HCT116 (cell line): ENCODE results near the gene RIMBP2. TPM values are rescaled to one million over a fixed set of nuclear protein-coding genes. Genes with fewer than 3 reads are reported as not detected.

Source experiments
- ATAC-seq: fragments of 200-7000 bp; cut with Tn5 transposase; 2 replicates; pipeline ENCODE4 v1.9.1; 2020; ENCODE audit warnings: mild to moderate bottlenecking, moderate library complexity
- BruUV-seq: library from RNA; stranded (reverse); fragments of 400-500 nt; replicated peaks from 2 replicates; lab custom pipeline; 2021; lab: Mats Ljungman, UMichigan
- CTCF ChIA-PET: fragments of 300-600 bp; sonication (Branson Sonifier 250); formaldehyde crosslinking; loops from one replicate; lab custom pipeline; 2021; ENCODE audit warnings: antibody characterized with exemption; lab: Charles Lee
- POLR2A ChIA-PET: fragments of 300-600, 350-600 bp; sonication (Branson Sonifier 250); formaldehyde crosslinking; loops from one replicate; lab custom pipeline; 2021; ENCODE audit warnings: antibody characterized with exemption; lab: Charles Lee
- RAD21 ChIA-PET, 2 experiments: fragments of 300-600 bp; sonication (Branson Sonifier 250); formaldehyde crosslinking; loops; one replicate each; lab custom pipeline; 2023; ENCODE audit warnings: low total read pairs in 2 of 2; ENCODE audit not compliant: uncharacterized antibody in 2 of 2, unreplicated experiment in 2 of 2, low non-redundant PET in 1 of 2; lab: Charles Lee
- DNase-seq: peaks from one replicate; pipeline ENCODE4 v3.0.0-alpha.2; 2010; ENCODE audit warnings: low read depth, low spot score
- H2AFZ ChIP-seq: fragments of 200-600 bp; shearing (Covaris generic), sonication (generic); 2 replicates; pipeline ENCODE4 v1.6.1; 2017; ENCODE audit warnings: low read depth, mixed run types, mixed read lengths, antibody characterized with exemption, low read length; ENCODE audit not compliant: poor library complexity, severe bottlenecking
- H3K27ac ChIP-seq: 2 replicates; pipeline ENCODE4 v1.5.1; 2012; ENCODE audit warnings: low read depth, low read length
- H3K27me3 ChIP-seq: fragments of 200-600 bp; sonication (generic); 2 replicates; pipeline ENCODE4 v1.6.1; 2016; ENCODE audit warnings: mixed run types, low read length, mixed read lengths; ENCODE audit not compliant: insufficient read depth
- H3K36me3 ChIP-seq, 2 experiments: fragments of 200-500 bp in 1 of 2; fragments of 200-600 bp in 1 of 2; sonication (Bioruptor generic) in 1 of 2; sonication (generic) in 1 of 2; 2 replicates each; pipeline versions ENCODE4 v1.5.1 to v1.6.1; 2014 to 2016; ENCODE audit warnings: low read length in 2 of 2, inconsistent platforms in 1 of 2, mixed read lengths in 1 of 2, mixed run types in 1 of 2; ENCODE audit not compliant: insufficient read depth in 2 of 2, control insufficient read depth in 1 of 2
- H3K4me1 ChIP-seq, 2 experiments: fragments of 200-600 bp in 1 of 2; sonication (generic) in 1 of 2; 2 replicates each; pipeline versions ENCODE4 v1.5.1 to v1.6.1; 2012 to 2017; ENCODE audit warnings: low read length in 2 of 2, inconsistent platforms in 1 of 2, mild to moderate bottlenecking in 1 of 2, mixed read lengths in 1 of 2, mixed run types in 1 of 2, moderate library complexity in 1 of 2; ENCODE audit not compliant: insufficient read depth in 2 of 2, control insufficient read depth in 1 of 2
- H3K4me2 ChIP-seq: fragments of 200-600 bp; sonication (generic); 2 replicates; pipeline ENCODE4 v1.6.1; 2017; ENCODE audit warnings: mixed run types, low read length, mixed read lengths
- H3K4me3 ChIP-seq, 2 experiments: fragments of 200-600 bp in 1 of 2; sonication (generic) in 1 of 2; replicated peaks in 1 of 2; 2 replicates each; pipeline ENCODE4 v1.5.1; 2011 to 2016; ENCODE audit warnings: low read length in 2 of 2, control low read depth in 1 of 2, low read depth in 1 of 2, mild to moderate bottlenecking in 1 of 2, mixed read lengths in 1 of 2, mixed run types in 1 of 2
- H3K79me2 ChIP-seq: fragments of 200-600 bp; sonication (generic); 2 replicates; pipeline ENCODE4 v1.6.1; 2017; ENCODE audit warnings: mild to moderate bottlenecking, mixed run types, low read length, moderate library complexity, mixed read lengths; ENCODE audit not compliant: insufficient read depth
- H3K9ac ChIP-seq: fragments of 200-600 bp; sonication (generic); 2 replicates; pipeline ENCODE4 v1.6.1; 2016; ENCODE audit warnings: low read length, mixed read lengths
- H3K9me2 ChIP-seq: fragments of 200-600 bp; sonication (generic), shearing (Covaris generic); 2 replicates; pipeline ENCODE4 v1.6.1; 2017; ENCODE audit warnings: mixed run types, mild to moderate bottlenecking, moderate library complexity; ENCODE audit not compliant: insufficient read depth
- H3K9me3 ChIP-seq, 2 experiments: fragments of 200-500 bp in 1 of 2; fragments of 200-600 bp in 1 of 2; sonication (Bioruptor generic) in 1 of 2; sonication (generic) in 1 of 2; 2 replicates each; pipeline ENCODE4 v1.6.1; 2014 to 2017; ENCODE audit warnings: low read length in 2 of 2, mixed read lengths in 2 of 2, inconsistent platforms in 1 of 2, low read depth in 1 of 2, mild to moderate bottlenecking in 1 of 2, mixed run types in 1 of 2, moderate library complexity in 1 of 2; ENCODE audit not compliant: control insufficient read depth in 1 of 2, insufficient read depth in 1 of 2
- H4K20me1 ChIP-seq: fragments of 200-600 bp; sonication (generic), shearing (Covaris generic); 2 replicates; pipeline ENCODE4 v1.6.1; 2017; ENCODE audit warnings: mixed run types, mild to moderate bottlenecking, moderate library complexity; ENCODE audit not compliant: insufficient read depth
- CBX3 ChIP-seq: IDR thresholded peaks from 2 replicates; pipeline ENCODE4 v1.6.1; 2012; ENCODE audit warnings: low read depth
- CEBPB ChIP-seq: IDR thresholded peaks from 2 replicates; pipeline ENCODE4 v1.6.1; 2012; ENCODE audit warnings: low read depth
- CTCF ChIP-seq, 3 experiments: fragments of 200-600 bp in 1 of 3; sonication (generic) in 1 of 3; IDR thresholded peaks in 2 of 3; conservative IDR thresholded peaks in 1 of 3; 2 replicates each; pipeline ENCODE4 v1.5.1; 2012 to 2017; ENCODE audit warnings: low read depth in 2 of 3, low read length in 2 of 3, antibody characterized with exemption in 1 of 3, borderline replicate concordance in 1 of 3, control low read depth in 1 of 3, mild to moderate bottlenecking in 1 of 3, mixed read lengths in 1 of 3, mixed run types in 1 of 3, moderate library complexity in 1 of 3; ENCODE audit not compliant: insufficient read depth in 1 of 3
- EGR1 ChIP-seq: IDR thresholded peaks from 2 replicates; pipeline ENCODE4 v1.6.1; 2012; ENCODE audit warnings: low read depth
- ELF1 ChIP-seq: IDR thresholded peaks from 2 replicates; pipeline ENCODE4 v1.6.1; 2012; ENCODE audit warnings: low read depth, borderline replicate concordance
- EZH2 ChIP-seq: fragments of 200-600 bp; sonication (generic); IDR thresholded peaks from 2 replicates; pipeline ENCODE4 v1.6.1; 2017; ENCODE audit warnings: antibody characterized with exemption, mixed run types
- EZH2phosphoT487 ChIP-seq: fragments of 200-600 bp; IDR thresholded peaks from 2 replicates; pipeline ENCODE4 v1.6.1; 2018; ENCODE audit warnings: antibody characterized with exemption, borderline replicate concordance
- FOSL1 ChIP-seq: IDR thresholded peaks from 2 replicates; pipeline ENCODE4 v1.6.1; 2012; ENCODE audit warnings: low read depth
- JUND ChIP-seq: IDR thresholded peaks from 2 replicates; pipeline ENCODE4 v1.6.1; 2012
- POLR2A ChIP-seq: IDR thresholded peaks from 2 replicates; pipeline ENCODE4 v1.7.0; 2011; ENCODE audit warnings: borderline replicate concordance; ENCODE audit not compliant: insufficient read depth, insufficient read length; ENCODE audit errors: extremely low read depth
- POLR2AphosphoS5 ChIP-seq: IDR thresholded peaks from 2 replicates; pipeline ENCODE4 v1.6.1; 2011; ENCODE audit warnings: mild to moderate bottlenecking, low read depth, low read length, moderate library complexity
- RAD21 ChIP-seq: IDR thresholded peaks from 2 replicates; pipeline ENCODE4 v1.6.1; 2012; ENCODE audit warnings: low read depth, mild to moderate bottlenecking
- SIN3A ChIP-seq: IDR thresholded peaks from 2 replicates; pipeline ENCODE4 v1.6.1; 2012; ENCODE audit warnings: low read depth
- SRF ChIP-seq: IDR thresholded peaks from 2 replicates; pipeline ENCODE4 v1.6.1; 2012; ENCODE audit warnings: low read depth
- TCF7L2 ChIP-seq: IDR thresholded peaks from 2 replicates; pipeline ENCODE4 v1.7.0; 2011; ENCODE audit warnings: borderline replicate concordance, inconsistent platforms; ENCODE audit not compliant: insufficient read depth, insufficient read length; ENCODE audit errors: extremely low read depth
- ZFX ChIP-seq: fragments of 450-650 bp; IDR thresholded peaks from 2 replicates; pipeline ENCODE4 v1.6.1; 2017
- intact Hi-C: fragments of 100-400 bp; cut with micrococcal nuclease; formaldehyde crosslinking; loops from 2 replicates; pipeline ENCODE4 v1.10.0; 2022
- total RNA-seq: library from RNA; stranded (reverse); gene quantifications from one replicate; pipeline ENCODE4 v1.2.1, GENCODE V29; 2021; ENCODE audit not compliant: unreplicated experiment
- TF ChIP-seq, protein P1 (sequence below): IDR thresholded peaks from 2 replicates; pipeline ENCODE4 v1.6.1; 2012
- TF ChIP-seq, protein P2 (sequence below): IDR thresholded peaks from 2 replicates; pipeline ENCODE4 v1.6.1; 2012

RIMBP2 gene
- total RNA-seq, 1 experiment from 2014 or later: not detected

- intact Hi-C loops: no loop called here
- ATAC-seq (no peak), DNase-seq (no peak)
- Histone ChIP-seq H3K9me3 (no peaks in the 10 kb centered on the region; a peak in 1 of 4 replicates), H4K20me1 (no peaks in the 10 kb centered on the region), H3K9me2 (no peaks in the 10 kb centered on the region), H2AFZ (no peak overlapping the region), H3K9ac (no peak overlapping the region), H3K4me2 (no peak overlapping the region), H3K4me1 (no peaks in the 10 kb centered on the region), H3K27me3 (no peaks in the 10 kb centered on the region), H3K79me2 (no peaks in the 10 kb centered on the region), H3K36me3 (no peaks in the 10 kb centered on the region), H3K27ac (no peak overlapping the region), H3K4me3 (no peak overlapping the region)
- RAD21 ChIA-PET: no interaction called here
- no peak for TF ChIP-seq EGR1
- TF ChIP-seq, protein P1, sequence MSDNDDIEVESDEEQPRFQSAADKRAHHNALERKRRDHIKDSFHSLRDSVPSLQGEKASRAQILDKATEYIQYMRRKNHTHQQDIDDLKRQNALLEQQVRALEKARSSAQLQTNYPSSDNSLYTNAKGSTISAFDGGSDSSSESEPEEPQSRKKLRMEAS: no peak
- no peak for TF ChIP-seq FOSL1
- no peak for TF ChIP-seq CTCF (IDR thresholded peaks at IDR 0.05 in 2 of 3, conservative IDR thresholded peaks at IDR 0.05 in 1 of 3; ENCODE audit: borderline replicate concordance in 1 of 3, insufficient read depth in 1 of 3, low read depth in 2 of 3, low read length in 2 of 3)
- TF ChIP-seq JUND: no peak
- TF ChIP-seq CEBPB: no peak
- BruUV-seq: no TSS peak
- POLR2A ChIA-PET: no interaction called here
- CTCF ChIA-PET: no interaction called here
These were observed 133.8 kb downstream of the RIMBP2 start for GRCh38 chr12:130582286-130582685.

DNA sequence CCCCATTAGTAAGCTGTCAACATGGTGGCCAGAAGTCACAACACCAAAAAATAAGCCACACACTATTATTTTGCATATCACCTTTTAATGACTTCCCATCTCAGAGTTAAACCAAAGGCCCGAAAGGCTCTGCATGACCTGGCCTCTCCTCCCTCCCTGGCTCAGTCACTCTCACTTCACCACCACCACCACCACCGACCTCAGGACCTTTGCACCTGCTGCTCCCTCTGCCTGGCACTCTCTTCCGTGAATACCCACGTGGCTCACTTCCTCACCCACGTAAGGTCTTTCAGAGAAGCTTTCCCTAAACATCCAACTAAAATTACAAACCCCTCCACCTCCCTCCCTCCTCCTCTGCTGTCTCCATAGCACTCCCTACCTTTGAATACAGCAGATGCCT lies 134.3 kb downstream of the RIMBP2 start:
- H3K27me3 ChIP-seq: no peaks in the 10 kb centered on the region
- no peak overlapping the region for H2AFZ ChIP-seq
- H3K4me2 ChIP-seq: no peak overlapping the region
- H3K9me3 ChIP-seq: no peaks in the 10 kb centered on the region; a peak in 1 of 4 replicates
- ATAC-seq (no peak), DNase-seq (no peak)
- no peaks in the 10 kb centered on the region for H4K20me1 ChIP-seq
- no TSS peak for BruUV-seq
- TF ChIP-seq CBX3 (no peak), RAD21 (no peak), POLR2A (no peak), EZH2 (no peak), POLR2AphosphoS5 (no peak), SRF (no peak), ELF1 (no peak), FOSL1 (no peak), CEBPB (no peak), EZH2phosphoT487 (no peak), SIN3A (no peak), JUND (no peak), ZFX (no peak), TCF7L2 (no peak)
- TF ChIP-seq, protein P1: no peak
- TF ChIP-seq, protein P2, sequence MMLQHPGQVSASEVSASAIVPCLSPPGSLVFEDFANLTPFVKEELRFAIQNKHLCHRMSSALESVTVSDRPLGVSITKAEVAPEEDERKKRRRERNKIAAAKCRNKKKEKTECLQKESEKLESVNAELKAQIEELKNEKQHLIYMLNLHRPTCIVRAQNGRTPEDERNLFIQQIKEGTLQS: no peak
- no peak overlapping the region for H3K4me3 ChIP-seq
- no peaks in the 10 kb centered on the region for H3K79me2 ChIP-seq
- H3K27ac ChIP-seq: no peak overlapping the region
- no peaks in the 10 kb centered on the region for H3K4me1 ChIP-seq
- RAD21 ChIA-PET: no interaction called here
- H3K9ac ChIP-seq: no peak overlapping the region
- H3K9me2 ChIP-seq: no peaks in the 10 kb centered on the region
- CTCF ChIA-PET: no interaction called here
- POLR2A ChIA-PET: no interaction called here
- H3K36me3 ChIP-seq: no peaks in the 10 kb centered on the region
- intact Hi-C loops: no loop called here
